Liver (tissue), 9 donors: ENCODE measurements around the gene CTNNA2. TPM values are rescaled to one million over a fixed set of nuclear protein-coding genes. Genes with fewer than 3 reads are reported as not detected.

Source experiments
- DNase-seq: peaks from one replicate; pipeline ENCODE4 v3.0.0-alpha.2; 2017; ENCODE audit warnings: low spot score
- H3K27ac ChIP-seq, 2 donors: one replicate each; pipeline ENCODE4 v1.7.0; 2013; ENCODE audit warnings: inconsistent platforms in 2 of 2, low read length in 2 of 2, control low read depth in 1 of 2, low read depth in 1 of 2, mild to moderate bottlenecking in 1 of 2
- H3K27me3 ChIP-seq, 4 donors: one replicate each; pipeline versions ENCODE4 v1.6.1 to v1.7.0; 2013; ENCODE audit warnings: low read length in 3 of 4, inconsistent platforms in 1 of 4, mild to moderate bottlenecking in 1 of 4, moderate library complexity in 1 of 4; ENCODE audit not compliant: control insufficient read depth in 4 of 4, insufficient read depth in 4 of 4
- H3K36me3 ChIP-seq, 4 donors: one replicate each; pipeline versions ENCODE4 v1.6.1 to v1.7.0; 2013; ENCODE audit warnings: low read length in 3 of 4, mild to moderate bottlenecking in 3 of 4, low read depth in 1 of 4, moderate library complexity in 1 of 4; ENCODE audit not compliant: control insufficient read depth in 4 of 4, insufficient read depth in 3 of 4
- H3K4me1 ChIP-seq, 4 donors: one replicate each; pipeline versions ENCODE4 v1.6.1 to v1.7.0; 2013; ENCODE audit warnings: low read length in 3 of 4, mild to moderate bottlenecking in 3 of 4, moderate library complexity in 1 of 4; ENCODE audit not compliant: control insufficient read depth in 4 of 4, insufficient read depth in 4 of 4
- H3K4me3 ChIP-seq, 3 donors: one replicate each; pipeline versions ENCODE4 v1.6.1 to v1.7.0; 2013; ENCODE audit warnings: low read length in 3 of 3, control low read depth in 1 of 3, low read depth in 1 of 3, mild to moderate bottlenecking in 1 of 3
- H3K9ac ChIP-seq, 2 donors: one replicate each; pipeline ENCODE4 v1.7.0; 2013; ENCODE audit warnings: low read length in 2 of 2, mild to moderate bottlenecking in 2 of 2, moderate library complexity in 2 of 2, control low read depth in 1 of 2, low read depth in 1 of 2
- H3K9me3 ChIP-seq, 4 donors: one replicate each; pipeline versions ENCODE4 v1.6.1 to v1.7.0; 2013; ENCODE audit warnings: low read length in 3 of 4; ENCODE audit not compliant: control insufficient read depth in 4 of 4
- FOXA1 ChIP-seq: IDR thresholded peaks from 2 replicates; pipeline ENCODE4 v1.6.1; 2016; ENCODE audit warnings: antibody characterized with exemption
- FOXA2 ChIP-seq: IDR thresholded peaks from 2 replicates; pipeline ENCODE4 v1.6.1; 2016; ENCODE audit warnings: antibody characterized with exemption
- GABPA ChIP-seq, 2 donors: IDR thresholded peaks in 1 of 2; conservative IDR thresholded peaks in 1 of 2; 2 replicates each; pipeline ENCODE4 v1.6.1; 2016; ENCODE audit warnings: antibody characterized with exemption in 2 of 2, mild to moderate bottlenecking in 1 of 2, moderate library complexity in 1 of 2
- HNF4A ChIP-seq, 2 donors: conservative IDR thresholded peaks; 2 replicates each; pipeline ENCODE4 v1.6.1; 2016; ENCODE audit warnings: antibody characterized with exemption in 2 of 2, mild to moderate bottlenecking in 2 of 2
- HNF4G ChIP-seq: IDR thresholded peaks from 2 replicates; pipeline ENCODE4 v1.6.1; 2016; ENCODE audit warnings: antibody characterized with exemption
- MAX ChIP-seq: IDR thresholded peaks from 2 replicates; pipeline ENCODE4 v1.6.1; 2016; ENCODE audit warnings: antibody characterized with exemption
- NR2F2 ChIP-seq: IDR thresholded peaks from 2 replicates; pipeline ENCODE4 v1.6.1; 2016; ENCODE audit warnings: antibody characterized with exemption
- RAD21 ChIP-seq, 2 donors: IDR thresholded peaks; 2 replicates each; pipeline ENCODE4 v1.6.1; 2016; ENCODE audit warnings: antibody characterized with exemption in 2 of 2, mild to moderate bottlenecking in 2 of 2
- RXRA ChIP-seq, 2 donors: IDR thresholded peaks; 2 replicates each; pipeline ENCODE4 v1.6.1; 2017 to 2018; ENCODE audit warnings: antibody characterized with exemption in 2 of 2, mild to moderate bottlenecking in 1 of 2
- SP1 ChIP-seq: IDR thresholded peaks from 2 replicates; pipeline ENCODE4 v1.6.1; 2018; ENCODE audit warnings: antibody characterized with exemption, mild to moderate bottlenecking
- TAF1 ChIP-seq: conservative IDR thresholded peaks from 2 replicates; pipeline ENCODE4 v1.6.1; 2016; ENCODE audit warnings: antibody characterized with exemption, mild to moderate bottlenecking
- YY1 ChIP-seq: IDR thresholded peaks from 2 replicates; pipeline ENCODE4 v1.6.1; 2016; ENCODE audit warnings: antibody characterized with exemption, mild to moderate bottlenecking
- WGBS: extraction: QIAGEN DNeasy Blood & Tissue Kit; methylation state at CpG from one replicate; pipeline ENCODE4 v1.1.7; 2013; 5-methylcytosine and 5-hydroxymethylcytosine counted together
- polyA plus RNA-seq, 2 donors: library from polyadenylated mRNA; stranded (reverse) in 1 of 2; unstranded in 1 of 2; fragments of 200-250 nt in 1 of 2; fragments of >200 nt in 1 of 2; fragmentation: Nextera tagmentation in 1 of 2; extraction: Ambion mirVana in 1 of 2; gene quantifications; one replicate each; pipeline versions ENCODE4 v1.2.1 to v1.2.3, GENCODE V29; 2013 to 2015
- total RNA-seq, 2 donors: library from RNA; depleted of rRNA; stranded (reverse); fragments of >200 nt; gene quantifications; one replicate each; pipeline ENCODE4 v1.2.3, GENCODE V29; 2014
- TF ChIP-seq, protein P1 (sequence below): IDR thresholded peaks from 2 replicates; pipeline ENCODE4 v1.6.1; 2016; ENCODE audit warnings: antibody characterized with exemption
- TF ChIP-seq, protein P2 (sequence below): fragments of 150-350 bp; IDR thresholded peaks from 2 replicates; pipeline ENCODE4 v1.5.1; 2017; ENCODE audit warnings: improper control_type of control experiment, low read depth, low read length; ENCODE audit not compliant: missing input control
- donor health status: healthy.
- donor health status: healthy.
- donor health status: healthy.
- donor health status: healthy.
- donor health status: healthy.

The CTNNA2 gene
- total and polyA plus RNA-seq, 4 donors, result 0.05 TPM; not detected in 3

- TF ChIP-seq, protein P1, sequence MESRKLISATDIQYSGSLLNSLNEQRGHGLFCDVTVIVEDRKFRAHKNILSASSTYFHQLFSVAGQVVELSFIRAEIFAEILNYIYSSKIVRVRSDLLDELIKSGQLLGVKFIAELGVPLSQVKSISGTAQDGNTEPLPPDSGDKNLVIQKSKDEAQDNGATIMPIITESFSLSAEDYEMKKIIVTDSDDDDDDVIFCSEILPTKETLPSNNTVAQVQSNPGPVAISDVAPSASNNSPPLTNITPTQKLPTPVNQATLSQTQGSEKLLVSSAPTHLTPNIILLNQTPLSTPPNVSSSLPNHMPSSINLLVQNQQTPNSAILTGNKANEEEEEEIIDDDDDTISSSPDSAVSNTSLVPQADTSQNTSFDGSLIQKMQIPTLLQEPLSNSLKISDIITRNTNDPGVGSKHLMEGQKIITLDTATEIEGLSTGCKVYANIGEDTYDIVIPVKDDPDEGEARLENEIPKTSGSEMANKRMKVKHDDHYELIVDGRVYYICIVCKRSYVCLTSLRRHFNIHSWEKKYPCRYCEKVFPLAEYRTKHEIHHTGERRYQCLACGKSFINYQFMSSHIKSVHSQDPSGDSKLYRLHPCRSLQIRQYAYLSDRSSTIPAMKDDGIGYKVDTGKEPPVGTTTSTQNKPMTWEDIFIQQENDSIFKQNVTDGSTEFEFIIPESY, result no peak
- TF ChIP-seq YY1 (no peak), SP1 (no peak), HNF4G (no peak), RAD21 (IDR thresholded peaks at IDR 0.05) (no peak), MAX (no peak), TAF1 (no peak), RXRA (IDR thresholded peaks at IDR 0.05) (no peak), NR2F2 (no peak), FOXA1 (no peak), FOXA2 (no peak)
- TF ChIP-seq, protein P2, sequence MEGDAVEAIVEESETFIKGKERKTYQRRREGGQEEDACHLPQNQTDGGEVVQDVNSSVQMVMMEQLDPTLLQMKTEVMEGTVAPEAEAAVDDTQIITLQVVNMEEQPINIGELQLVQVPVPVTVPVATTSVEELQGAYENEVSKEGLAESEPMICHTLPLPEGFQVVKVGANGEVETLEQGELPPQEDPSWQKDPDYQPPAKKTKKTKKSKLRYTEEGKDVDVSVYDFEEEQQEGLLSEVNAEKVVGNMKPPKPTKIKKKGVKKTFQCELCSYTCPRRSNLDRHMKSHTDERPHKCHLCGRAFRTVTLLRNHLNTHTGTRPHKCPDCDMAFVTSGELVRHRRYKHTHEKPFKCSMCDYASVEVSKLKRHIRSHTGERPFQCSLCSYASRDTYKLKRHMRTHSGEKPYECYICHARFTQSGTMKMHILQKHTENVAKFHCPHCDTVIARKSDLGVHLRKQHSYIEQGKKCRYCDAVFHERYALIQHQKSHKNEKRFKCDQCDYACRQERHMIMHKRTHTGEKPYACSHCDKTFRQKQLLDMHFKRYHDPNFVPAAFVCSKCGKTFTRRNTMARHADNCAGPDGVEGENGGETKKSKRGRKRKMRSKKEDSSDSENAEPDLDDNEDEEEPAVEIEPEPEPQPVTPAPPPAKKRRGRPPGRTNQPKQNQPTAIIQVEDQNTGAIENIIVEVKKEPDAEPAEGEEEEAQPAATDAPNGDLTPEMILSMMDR, result no peak
- WGBS, result 3% methylated on average over 64 of the region's 64 CpGs
- H3K4me3 ChIP-seq, result no peak overlapping the region
- H3K9ac ChIP-seq, result no peak overlapping the region
- H3K27me3 ChIP-seq, result peaks cover 0 to 14% (median 10%) of the 10 kb centered on the region in 4 donors
- no peak for DNase-seq
- H3K27ac ChIP-seq, result no peak overlapping the region
- H3K36me3 ChIP-seq, result no peaks in the 10 kb centered on the region
- no peaks in the 10 kb centered on the region for H3K4me1 ChIP-seq
- no peaks in the 10 kb centered on the region for H3K9me3 ChIP-seq
Measured at GRCh38 chr2:80303006-80303908, 790.4 kb downstream of the CTNNA2 start.

DNA sequence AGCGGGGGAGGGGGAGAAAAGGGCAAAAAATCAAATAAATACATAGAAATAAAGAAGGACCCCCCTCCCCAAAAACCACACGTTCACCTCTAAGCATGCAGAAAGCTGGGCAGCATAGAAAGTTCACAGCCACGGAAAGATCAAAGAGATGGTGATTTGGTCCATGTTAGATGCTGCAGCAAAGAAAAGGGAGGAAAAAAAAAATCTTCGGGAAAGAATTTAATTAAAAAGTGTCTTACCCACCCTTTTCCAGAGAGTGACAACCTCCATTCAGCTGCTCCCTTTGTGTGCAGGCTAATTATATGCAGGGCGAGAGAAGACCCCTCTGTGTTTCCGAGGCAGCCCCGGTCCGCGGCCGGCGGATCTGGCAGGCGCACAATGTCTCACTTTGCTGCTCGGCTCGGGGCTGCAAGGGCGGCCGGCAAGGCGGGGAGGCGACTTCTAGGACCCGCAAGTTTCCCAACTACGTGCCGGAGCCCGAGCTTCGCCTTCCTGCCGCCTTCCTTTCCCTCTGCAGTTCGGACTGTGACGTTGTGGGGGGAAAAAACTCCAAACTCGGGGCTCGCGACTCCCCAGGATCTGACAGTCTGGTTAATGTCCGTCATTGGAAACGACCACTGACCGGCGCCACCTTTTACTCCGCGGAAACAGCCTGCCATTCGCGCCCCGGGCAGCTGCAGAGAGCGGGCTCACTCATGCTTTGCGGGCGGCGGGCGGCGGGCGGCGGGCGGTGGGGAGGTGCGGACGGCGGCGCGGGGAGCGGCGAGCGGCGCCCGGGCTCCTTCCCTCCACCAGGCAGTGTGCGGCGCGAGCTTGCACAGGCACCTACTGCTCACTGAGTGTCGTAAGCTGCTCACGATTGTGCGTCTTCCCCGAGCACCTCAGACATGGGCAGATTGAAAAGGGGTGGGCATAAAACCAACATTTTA is 791.3 kb downstream of the CTNNA2 start, which contains the start of gene LRRTM1:
LRRTM1 (minus strand) TSS at position 844 of the 929 bp plus-strand sequence. CDS start 933 bp downstream, outside the sequence.
- H3K27ac ChIP-seq, result no peak within 1 kb of the TSS
- H3K4me3 ChIP-seq, result peak within 1 kb of the TSS in 1 of 3 donors; percentile 26
- WGBS, result 2% methylated on average over 64 of the region's 64 CpGs
- no peak within 1 kb of the TSS for H3K9ac ChIP-seq
- H3K36me3 ChIP-seq, result no peaks in the 10 kb centered on the region
- H3K9me3 ChIP-seq, result no peaks in the 10 kb centered on the region
- DNase-seq, result no peak
- H3K4me1 ChIP-seq, result no peaks in the 10 kb centered on the region
- no peak for TF ChIP-seq HNF4A (conservative IDR thresholded peaks at IDR 0.05)
- TF ChIP-seq YY1, result no peak
- TF ChIP-seq GABPA (IDR thresholded peaks at IDR 0.05 in 1 of 2, conservative IDR thresholded peaks at IDR 0.05 in 1 of 2), result no peak
- peaks cover 0 to 14% (median 10%) of the 10 kb centered on the region in 4 donors for H3K27me3 ChIP-seq
